GM12878 (cell line): ENCODE results near the gene DRD1. TPM values are rescaled to one million over a fixed set of nuclear protein-coding genes. Genes with fewer than 3 reads are reported as not detected.

ENCODE experiments used
- ATAC-seq: fragments of 200-7000 bp; cut with Tn5 transposase; 3 replicates; pipeline ENCODE4 v1.9.1; 2020; ENCODE audit warnings: mild to moderate bottlenecking, moderate library complexity
- BruUV-seq: library from RNA; stranded (reverse); fragments of 400-500 nt; replicated peaks from 2 replicates; lab custom pipeline; 2021; lab: Mats Ljungman, UMichigan
- CTCF ChIA-PET: fragments of 300-600 bp; sonication (Branson Sonifier 250); formaldehyde crosslinking; extraction: SDS; loops from one replicate; lab custom pipeline; 2021; ENCODE audit warnings: inconsistent platforms; lab: Yijun Ruan, JAX
- POLR2A ChIA-PET: fragments of 350-600 bp; formaldehyde crosslinking; extraction: SDS; loops from one replicate; lab custom pipeline; 2021; ENCODE audit warnings: inconsistent platforms; lab: Charles Lee
- RAD21 ChIA-PET: fragments of 300-600 bp; sonication (Branson Sonifier 250); formaldehyde crosslinking; loops from one replicate; lab custom pipeline; 2023; ENCODE audit warnings: antibody characterized with exemption; ENCODE audit not compliant: unreplicated experiment; lab: Charles Lee
- SMC1A ChIA-PET: fragments of 300-600 bp; sonication (Branson Sonifier 250); formaldehyde crosslinking; loops from one replicate; lab custom pipeline; 2023; ENCODE audit not compliant: unreplicated experiment, uncharacterized antibody; lab: Charles Lee
- DNase-seq: peaks from one replicate; pipeline ENCODE4 v3.0.0-alpha.2; 2011; ENCODE audit warnings: low read depth, low spot score
- FAIRE-seq: peaks from 3 replicates; lab custom pipeline; 2011; peaks lifted over from hg19 to GRCh38; lab: Jason Lieb, UNC
- H2AFZ ChIP-seq: 2 replicates; pipeline ENCODE4 v1.6.0; 2011; ENCODE audit warnings: low read depth, low read length, control low read depth; ENCODE audit not compliant: control insufficient read depth
- H3K27ac ChIP-seq: 2 replicates; pipeline ENCODE4 v1.5.1; 2011; ENCODE audit warnings: control low read depth; ENCODE audit not compliant: control insufficient read depth, insufficient read depth
- H3K27me3 ChIP-seq, 2 experiments: replicated peaks in 1 of 2; 2 replicates each; pipeline versions ENCODE4 v1.6.0 to v1.6.1; 2011; ENCODE audit warnings: low read length in 1 of 2; ENCODE audit not compliant: control insufficient read depth in 2 of 2, insufficient read depth in 2 of 2
- H3K36me3 ChIP-seq, 2 experiments: 2 replicates each; pipeline ENCODE4 v1.5.1; 2011; ENCODE audit warnings: low read length in 1 of 2; ENCODE audit not compliant: control insufficient read depth in 2 of 2, insufficient read depth in 2 of 2
- H3K4me1 ChIP-seq: 2 replicates; pipeline ENCODE4 v1.6.1; 2011; ENCODE audit warnings: mild to moderate bottlenecking, low read length, moderate library complexity, mixed read lengths; ENCODE audit not compliant: control insufficient read depth, insufficient read depth
- H3K4me2 ChIP-seq: 2 replicates; pipeline ENCODE4 v1.6.0; 2011; ENCODE audit warnings: control low read depth; ENCODE audit not compliant: control insufficient read depth, insufficient read depth
- H3K4me3 ChIP-seq: fragments of 200-600 bp; sonication (generic); 2 replicates; pipeline ENCODE4 v1.5.1; 2016
- H3K79me2 ChIP-seq: 2 replicates; pipeline ENCODE4 v1.6.0; 2011; ENCODE audit warnings: low read length; ENCODE audit not compliant: control insufficient read depth, insufficient read depth
- H3K9ac ChIP-seq: 2 replicates; pipeline ENCODE4 v1.8.0; 2011; ENCODE audit warnings: low read length, control low read depth, mixed read lengths; ENCODE audit not compliant: control insufficient read depth, insufficient read depth
- H3K9me3 ChIP-seq: replicated peaks from 3 replicates; pipeline ENCODE4 v1.5.1; 2011; ENCODE audit warnings: mild to moderate bottlenecking, low read length; ENCODE audit not compliant: control insufficient read depth, insufficient read depth
- H4K20me1 ChIP-seq: 2 replicates; pipeline ENCODE4 v1.6.0; 2011; ENCODE audit not compliant: control insufficient read depth, insufficient read depth
- DPF2 ChIP-seq: fragments of 450-650 bp; IDR thresholded peaks from 2 replicates; pipeline ENCODE4 v1.6.1; 2017; ENCODE audit warnings: mild to moderate bottlenecking
- FOS ChIP-seq: IDR thresholded peaks from 3 replicates; pipeline ENCODE4 v1.6.1; 2011; ENCODE audit warnings: borderline replicate concordance; ENCODE audit not compliant: insufficient read length; ENCODE audit errors: extremely low read depth
- MTA3 ChIP-seq: IDR thresholded peaks from 2 replicates; pipeline ENCODE4 v1.6.1; 2012; ENCODE audit warnings: low read length, inconsistent platforms, borderline replicate concordance
- NR2C1 ChIP-seq: fragments of 450-650 bp; IDR thresholded peaks from 2 replicates; pipeline ENCODE4 v1.6.1; 2017; ENCODE audit warnings: antibody characterized with exemption, mild to moderate bottlenecking, moderate library complexity
- SIN3A ChIP-seq: IDR thresholded peaks from 2 replicates; pipeline ENCODE4 v1.6.1; 2012; ENCODE audit warnings: low read depth, low read length, improper control_type of control experiment
- SP1 ChIP-seq: IDR thresholded peaks from one replicate; pipeline ENCODE4 v1.6.1; 2011; ENCODE audit warnings: low read depth, low read length
- STAT3 ChIP-seq: IDR thresholded peaks from 2 replicates; pipeline ENCODE4 v1.6.1; 2011; ENCODE audit warnings: low read depth, low read length, improper control_type of control experiment
- WRNIP1 ChIP-seq: IDR thresholded peaks from 2 replicates; pipeline ENCODE4 v1.6.1; 2011; ENCODE audit warnings: low read depth, low read length, improper control_type of control experiment, borderline replicate concordance
- ZNF207 ChIP-seq: fragments of 450-650 bp; IDR thresholded peaks from 2 replicates; pipeline ENCODE4 v1.6.1; 2014; ENCODE audit warnings: antibody characterized with exemption, mild to moderate bottlenecking, borderline replicate concordance
- WGBS: methylation state at CpG from one replicate; pipeline ENCODE4 v1.1.6; 2016; ENCODE audit warnings: low lambda C conversion rate; ENCODE audit not compliant: insufficient replicate concordance, insufficient coverage; ENCODE audit errors: missing lambda C conversion rate; 5-methylcytosine and 5-hydroxymethylcytosine counted together
- in situ Hi-C: fragments of 300-500 bp; cut with MboI; formaldehyde crosslinking; loops from 9 replicates; pipeline ENCODE4 v1.14.3; 2018; ENCODE audit warnings: mixed read lengths
- intact Hi-C: fragments of 100-400 bp; cut with micrococcal nuclease; formaldehyde crosslinking; loops from one replicate; pipeline ENCODE4 v1.14.2; 2022; ENCODE audit not compliant: unreplicated experiment
- polyA plus RNA-seq, 11 experiments: library from polyadenylated mRNA; depleted of rRNA in 4 of 11; unstranded in 6 of 11; stranded (reverse) in 5 of 11; fragments of >200 nt; fragmentation: Nextera tagmentation in 4 of 11; fragmentation: Illumina TruSeq in 1 of 11; extraction: Ambion mirVana in 4 of 11; extraction: Trizol in 1 of 11; gene quantifications; 1 replicate in 1 of 11; 2 replicates in 10 of 11; pipeline versions ENCODE4 v1.2.1 to v1.2.3, GENCODE V29; 2011 to 2016; ENCODE audit warnings: inconsistent platforms in 2 of 11, missing spikeins in 2 of 11, low read depth in 1 of 11
- total RNA-seq, 4 experiments: library from RNA; depleted of rRNA in 3 of 4; stranded (reverse); fragments of >200 nt in 3 of 4; fragmentation: Illumina TruSeq in 1 of 4; extraction: Trizol in 1 of 4; gene quantifications; 2 replicates each; pipeline versions ENCODE4 v1.2.1 to v1.2.3, GENCODE V29; 2013 to 2021
- TF ChIP-seq, protein P1 (sequence below): fragments of 450-650 bp; IDR thresholded peaks from 2 replicates; pipeline ENCODE4 v1.6.1; 2017; ENCODE audit warnings: mild to moderate bottlenecking, low read depth, inconsistent platforms; ENCODE audit not compliant: poor library complexity, severe bottlenecking
- TF ChIP-seq, protein P2 (sequence below): fragments of 450-650 bp; IDR thresholded peaks from 2 replicates; pipeline ENCODE4 v1.6.1; 2016; ENCODE audit warnings: mild to moderate bottlenecking
- TF ChIP-seq, protein P3 (sequence below): fragments of 450-650 bp; conservative IDR thresholded peaks from 2 replicates; pipeline ENCODE4 v1.6.1; 2017; ENCODE audit warnings: mild to moderate bottlenecking, moderate library complexity

The DRD1 gene
- total and polyA plus RNA-seq, 10 of the 15 experiments (the other 5 are each of a cell fraction or from before 2014, with no cell fraction given): not detected

DNA sequence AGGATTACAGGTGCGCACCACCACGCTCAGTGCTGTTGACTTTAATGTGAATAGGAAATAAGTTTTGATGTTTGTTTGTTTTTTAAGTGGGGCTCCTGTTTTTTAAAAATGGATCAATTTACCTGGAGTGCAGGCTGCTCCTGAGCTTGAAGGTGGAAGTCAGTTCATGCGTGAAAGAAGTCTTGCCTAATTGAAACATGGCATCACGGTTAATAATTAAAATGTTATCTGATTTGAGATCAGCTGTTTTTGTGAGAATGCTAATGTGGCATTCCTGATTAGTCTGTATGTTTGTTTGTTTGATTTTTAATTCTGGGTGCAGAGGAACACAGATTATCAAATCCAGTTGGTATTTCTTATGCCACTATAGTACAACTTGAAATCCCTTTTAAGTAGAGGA, 40.8 kb upstream of the DRD1 start:
- FAIRE-seq (no peak), ATAC-seq (no peak), DNase-seq (no peak)
- H3K4me3 ChIP-seq: no peak overlapping the region
- ChIA-PET POLR2A (no interaction called here), SMC1A (no interaction called here), CTCF (interaction anchor here (0.6 kb wide), 1 partner anchor 8 kb away, joined by 3 read pairs; no protein-coding TSS in a partner anchor), RAD21 (no interaction called here)
- H3K27me3 ChIP-seq: no peaks in the 10 kb centered on the region
- H3K79me2 ChIP-seq: peaks cover 84% of the 10 kb centered on the region
- no peak overlapping the region for H3K9ac ChIP-seq
- TF ChIP-seq WRNIP1 (no peak), SIN3A (no peak), NR2C1 (no peak), DPF2 (no peak), ZNF207 (no peak), STAT3 (no peak), SP1 (no peak), FOS (no peak), MTA3 (no peak)
- TF ChIP-seq, protein P1, sequence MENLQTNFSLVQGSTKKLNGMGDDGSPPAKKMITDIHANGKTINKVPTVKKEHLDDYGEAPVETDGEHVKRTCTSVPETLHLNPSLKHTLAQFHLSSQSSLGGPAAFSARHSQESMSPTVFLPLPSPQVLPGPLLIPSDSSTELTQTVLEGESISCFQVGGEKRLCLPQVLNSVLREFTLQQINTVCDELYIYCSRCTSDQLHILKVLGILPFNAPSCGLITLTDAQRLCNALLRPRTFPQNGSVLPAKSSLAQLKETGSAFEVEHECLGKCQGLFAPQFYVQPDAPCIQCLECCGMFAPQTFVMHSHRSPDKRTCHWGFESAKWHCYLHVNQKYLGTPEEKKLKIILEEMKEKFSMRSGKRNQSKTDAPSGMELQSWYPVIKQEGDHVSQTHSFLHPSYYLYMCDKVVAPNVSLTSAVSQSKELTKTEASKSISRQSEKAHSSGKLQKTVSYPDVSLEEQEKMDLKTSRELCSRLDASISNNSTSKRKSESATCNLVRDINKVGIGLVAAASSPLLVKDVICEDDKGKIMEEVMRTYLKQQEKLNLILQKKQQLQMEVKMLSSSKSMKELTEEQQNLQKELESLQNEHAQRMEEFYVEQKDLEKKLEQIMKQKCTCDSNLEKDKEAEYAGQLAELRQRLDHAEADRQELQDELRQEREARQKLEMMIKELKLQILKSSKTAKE: no peak
- TF ChIP-seq, protein P2, sequence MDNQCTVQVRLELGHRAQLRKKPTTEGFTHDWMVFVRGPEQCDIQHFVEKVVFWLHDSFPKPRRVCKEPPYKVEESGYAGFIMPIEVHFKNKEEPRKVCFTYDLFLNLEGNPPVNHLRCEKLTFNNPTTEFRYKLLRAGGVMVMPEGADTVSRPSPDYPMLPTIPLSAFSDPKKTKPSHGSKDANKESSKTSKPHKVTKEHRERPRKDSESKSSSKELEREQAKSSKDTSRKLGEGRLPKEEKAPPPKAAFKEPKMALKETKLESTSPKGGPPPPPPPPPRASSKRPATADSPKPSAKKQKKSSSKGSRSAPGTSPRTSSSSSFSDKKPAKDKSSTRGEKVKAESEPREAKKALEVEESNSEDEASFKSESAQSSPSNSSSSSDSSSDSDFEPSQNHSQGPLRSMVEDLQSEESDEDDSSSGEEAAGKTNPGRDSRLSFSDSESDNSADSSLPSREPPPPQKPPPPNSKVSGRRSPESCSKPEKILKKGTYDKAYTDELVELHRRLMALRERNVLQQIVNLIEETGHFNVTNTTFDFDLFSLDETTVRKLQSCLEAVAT: no peak
- TF ChIP-seq, protein P3, sequence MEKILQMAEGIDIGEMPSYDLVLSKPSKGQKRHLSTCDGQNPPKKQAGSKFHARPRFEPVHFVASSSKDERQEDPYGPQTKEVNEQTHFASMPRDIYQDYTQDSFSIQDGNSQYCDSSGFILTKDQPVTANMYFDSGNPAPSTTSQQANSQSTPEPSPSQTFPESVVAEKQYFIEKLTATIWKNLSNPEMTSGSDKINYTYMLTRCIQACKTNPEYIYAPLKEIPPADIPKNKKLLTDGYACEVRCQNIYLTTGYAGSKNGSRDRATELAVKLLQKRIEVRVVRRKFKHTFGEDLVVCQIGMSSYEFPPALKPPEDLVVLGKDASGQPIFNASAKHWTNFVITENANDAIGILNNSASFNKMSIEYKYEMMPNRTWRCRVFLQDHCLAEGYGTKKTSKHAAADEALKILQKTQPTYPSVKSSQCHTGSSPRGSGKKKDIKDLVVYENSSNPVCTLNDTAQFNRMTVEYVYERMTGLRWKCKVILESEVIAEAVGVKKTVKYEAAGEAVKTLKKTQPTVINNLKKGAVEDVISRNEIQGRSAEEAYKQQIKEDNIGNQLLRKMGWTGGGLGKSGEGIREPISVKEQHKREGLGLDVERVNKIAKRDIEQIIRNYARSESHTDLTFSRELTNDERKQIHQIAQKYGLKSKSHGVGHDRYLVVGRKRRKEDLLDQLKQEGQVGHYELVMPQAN: no peak
- H3K4me2 ChIP-seq: no peak overlapping the region
- peaks cover 13% of the 10 kb centered on the region for H4K20me1 ChIP-seq
- H3K27ac ChIP-seq: no peak overlapping the region
- H3K4me1 ChIP-seq: no peaks in the 10 kb centered on the region
- no peaks in the 10 kb centered on the region for H3K9me3 ChIP-seq
- H3K36me3 ChIP-seq: peaks cover 0 to 13% of the 10 kb centered on the region in 2 experiments; a peak in 3 of 4 replicates
- no peak overlapping the region for H2AFZ ChIP-seq
- BruUV-seq: no TSS peak
- in situ Hi-C loops (no loop called here), intact Hi-C loops (no loop called here)
- 88% methylated on average over 4 of the region's 4 CpGs for WGBS
